DND-41 (cell line): ENCODE results near the gene KCNN2.

Experiments used
- CTCF ChIP-seq: IDR thresholded peaks from 2 replicates; pipeline ENCODE4 v1.5.1; 2012; ENCODE audit warnings: borderline replicate concordance, low read length, moderate library complexity, mild to moderate bottlenecking; ENCODE audit not compliant: poor library complexity, severe bottlenecking; ENCODE audit errors: extremely low read depth
- EZH2 ChIP-seq: IDR thresholded peaks from 3 replicates; pipeline ENCODE4 v1.6.1; 2012; ENCODE audit warnings: borderline replicate concordance, low read depth, mild to moderate bottlenecking, moderate library complexity, low read length, inconsistent platforms; ENCODE audit not compliant: severe bottlenecking

GRCh38 chr5:114437936-114438335 is 76.1 kb downstream of the KCNN2 start:
- no peak for TF ChIP-seq CTCF
- TF ChIP-seq EZH2: no peak
